Right ventricle myocardium superior (tissue), 1 donor: ENCODE measurements around the gene IKZF3. TPM values are rescaled to one million over a fixed set of nuclear protein-coding genes. Genes with fewer than 3 reads are reported as not detected.

Source experiments
- ATAC-seq: fragments of 200-7000 bp; cut with Tn5 transposase; one replicate; pipeline ENCODE4 v1.9.1; 2020; ENCODE audit warnings: mild to moderate bottlenecking; ENCODE audit not compliant: poor library complexity
- DNase-seq: peaks from one replicate; pipeline ENCODE4 v3.0.0-alpha.2; 2020
- intact Hi-C: fragments of 100-400 bp; cut with DNase I; formaldehyde crosslinking; loops from one replicate; pipeline ENCODE4 v1.11.2; 2022
- total RNA-seq: library from RNA; stranded (reverse); fragmentation: NEBNext Ultra II Directional; extraction: Animal tissue kit (Norgen Biotek cat#: 25700); gene quantifications from one replicate; pipeline ENCODE4 v1.2.1, GENCODE V29; 2021
- donor health status: DM: no; HTN: yes; CAD: no; lungs with severe emphysema.

IKZF3 gene
- total RNA-seq, 1 donor from 2014 or later: 0.22 TPM

DNA sequence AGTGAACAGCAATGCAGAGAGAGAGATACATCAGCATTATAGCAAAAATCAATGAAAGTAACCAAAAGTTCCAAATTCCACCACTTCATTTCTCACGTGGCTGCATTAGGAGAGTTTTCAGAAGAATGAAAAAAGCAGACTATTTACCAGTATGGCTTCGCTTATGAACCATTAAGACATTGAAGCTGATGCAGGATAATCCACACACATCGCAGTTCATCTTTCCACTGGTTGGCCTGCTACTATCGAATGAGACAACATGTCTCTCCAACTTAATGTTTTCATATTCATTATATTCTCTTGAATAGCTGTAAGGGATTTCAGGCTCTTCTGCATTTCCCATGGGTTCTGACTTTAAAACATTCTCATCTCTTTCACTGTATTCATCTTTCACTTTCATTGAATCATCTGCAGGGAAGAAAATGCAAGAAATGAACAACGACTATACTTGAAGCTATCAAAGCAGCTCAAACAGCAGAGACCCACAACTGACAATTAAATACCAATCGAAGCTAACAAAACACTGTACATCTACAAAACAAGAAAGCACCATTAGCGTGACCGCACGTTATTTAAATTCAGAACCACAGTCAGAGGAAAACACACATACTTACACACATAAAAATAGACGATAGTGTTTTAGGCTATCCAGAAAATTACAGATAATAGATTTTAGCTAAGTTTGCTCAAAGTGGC lies 71.4 kb downstream of the IKZF3 start:
- no peak for DNase-seq
- intact Hi-C loops: no loop called here
- ATAC-seq: no peak

DNA sequence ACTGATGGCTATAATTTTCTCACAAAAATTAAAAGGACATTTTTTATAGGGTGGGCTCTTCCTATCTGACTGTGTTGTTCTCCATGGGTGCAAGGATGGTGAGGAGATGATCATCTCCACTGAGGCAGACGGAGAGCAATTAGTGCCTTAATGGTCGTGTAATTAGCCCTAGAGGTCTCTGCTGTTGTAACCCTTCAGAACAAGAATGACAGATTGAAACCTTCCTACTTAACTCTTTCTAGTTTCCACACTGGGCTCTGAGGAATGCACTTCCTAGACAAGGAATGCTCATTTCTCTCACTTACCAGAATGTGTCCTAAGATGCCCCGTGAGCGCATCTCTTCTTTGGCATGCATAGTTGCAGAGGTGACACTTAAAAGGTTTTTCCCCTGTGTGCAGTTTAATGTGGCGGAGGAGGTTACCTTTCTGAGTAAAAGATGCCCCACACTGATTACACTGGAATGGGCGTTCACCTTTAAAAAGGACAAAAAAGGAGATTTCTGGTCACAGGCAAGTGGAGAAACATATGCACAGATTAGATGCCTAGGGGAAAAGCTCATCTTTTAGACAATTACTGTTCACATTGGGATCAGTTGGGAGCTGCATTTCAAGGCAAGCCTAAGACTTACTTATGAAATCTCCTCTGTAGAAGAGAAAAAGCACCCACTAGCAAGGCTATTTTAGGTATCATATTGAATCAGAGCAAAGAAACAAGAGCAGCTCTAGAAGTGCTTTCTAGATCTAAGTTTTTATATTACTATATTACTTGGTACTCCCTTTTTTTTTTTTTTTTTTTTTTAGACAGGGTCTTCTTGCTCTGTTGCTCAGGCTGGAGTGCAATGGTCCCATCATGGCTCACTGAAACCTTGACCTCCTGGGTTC lies 72.8 kb downstream of the IKZF3 start:
- intact Hi-C loops: no loop called here
- no peak for ATAC-seq

GRCh38 chr17:39787743-39788484 lies 76.2 kb downstream of the IKZF3 start:
- ATAC-seq: no peak
- no peak for DNase-seq
- intact Hi-C loops: no loop called here

More for the DNA sequence above, 72.8 kb downstream of the IKZF3 start:
- no peak for DNase-seq

- intact Hi-C loops: no loop called here
- no peak for ATAC-seq
- DNase-seq: no peak
These were observed 77.1 kb downstream of the IKZF3 start for GRCh38 chr17:39787041-39787440.

- ATAC-seq: no peak
These were observed 81.1 kb downstream of the IKZF3 start for GRCh38 chr17:39782980-39783379.

GRCh38 chr17:39782481-39782880 lies 81.6 kb downstream of the IKZF3 start:
- DNase-seq (no peak), ATAC-seq (no peak)
- intact Hi-C loops: no loop called here

More at GRCh38 chr17:39782980-39783379, 81.1 kb downstream of the IKZF3 start:
- DNase-seq: no peak
- intact Hi-C loops: no loop called here

DNA sequence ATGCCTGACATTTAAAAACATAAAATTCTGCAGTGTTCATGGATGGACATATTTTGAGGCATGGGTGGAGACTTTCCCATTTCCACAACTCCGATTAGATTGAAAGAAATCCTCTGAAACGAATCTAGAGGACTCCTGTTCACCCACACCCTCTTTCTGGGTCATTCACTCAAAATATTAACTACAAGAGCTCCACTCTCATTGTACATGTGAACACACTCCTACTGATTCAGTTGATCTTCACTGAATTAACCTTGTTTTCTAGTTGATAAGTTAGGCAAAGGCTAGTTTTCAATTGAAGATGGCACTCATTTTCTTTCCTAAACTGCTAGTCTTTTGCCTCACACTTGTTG lies 82.3 kb downstream of the IKZF3 start:
- ATAC-seq (no peak), DNase-seq (no peak)
- intact Hi-C loops: no loop called here

- intact Hi-C loops: no loop called here
- ATAC-seq (no peak), DNase-seq (no peak)
These were observed 82.9 kb downstream of the IKZF3 start for GRCh38 chr17:39781031-39781860.

GRCh38 chr17:39777534-39778365 lies 86.4 kb downstream of the IKZF3 start:
- no peak for DNase-seq
- no peak for ATAC-seq

GRCh38 chr17:39776252-39776651 lies 87.9 kb downstream of the IKZF3 start:
- ATAC-seq (no peak), DNase-seq (no peak)
- intact Hi-C loops: no loop called here

More at GRCh38 chr17:39777534-39778365, 86.4 kb downstream of the IKZF3 start:
- intact Hi-C loops: no loop called here

DNA sequence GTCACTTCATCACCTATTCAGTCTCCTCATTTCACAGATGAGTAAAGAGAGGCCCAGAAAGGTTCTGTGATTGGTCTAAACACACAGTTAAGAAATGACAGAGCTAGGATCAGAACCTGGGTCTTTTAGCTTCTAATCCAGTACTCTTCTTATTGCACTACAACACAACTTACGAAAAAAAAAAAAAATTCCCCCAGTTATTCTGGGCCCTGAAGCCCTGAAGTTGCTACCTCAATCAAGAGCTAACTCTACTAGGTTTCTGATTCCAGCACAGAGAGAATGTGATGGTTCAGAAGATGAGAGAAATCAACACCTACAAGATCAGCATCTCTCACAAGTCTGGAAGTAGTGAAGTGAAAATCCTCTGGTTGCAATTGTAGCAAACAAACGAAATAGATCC lies 89.1 kb downstream of the IKZF3 start:
- intact Hi-C loops: no loop called here
- ATAC-seq (no peak), DNase-seq (no peak)

- no peak for ATAC-seq
These were observed 90.1 kb downstream of the IKZF3 start for GRCh38 chr17:39774047-39774446.

DNA sequence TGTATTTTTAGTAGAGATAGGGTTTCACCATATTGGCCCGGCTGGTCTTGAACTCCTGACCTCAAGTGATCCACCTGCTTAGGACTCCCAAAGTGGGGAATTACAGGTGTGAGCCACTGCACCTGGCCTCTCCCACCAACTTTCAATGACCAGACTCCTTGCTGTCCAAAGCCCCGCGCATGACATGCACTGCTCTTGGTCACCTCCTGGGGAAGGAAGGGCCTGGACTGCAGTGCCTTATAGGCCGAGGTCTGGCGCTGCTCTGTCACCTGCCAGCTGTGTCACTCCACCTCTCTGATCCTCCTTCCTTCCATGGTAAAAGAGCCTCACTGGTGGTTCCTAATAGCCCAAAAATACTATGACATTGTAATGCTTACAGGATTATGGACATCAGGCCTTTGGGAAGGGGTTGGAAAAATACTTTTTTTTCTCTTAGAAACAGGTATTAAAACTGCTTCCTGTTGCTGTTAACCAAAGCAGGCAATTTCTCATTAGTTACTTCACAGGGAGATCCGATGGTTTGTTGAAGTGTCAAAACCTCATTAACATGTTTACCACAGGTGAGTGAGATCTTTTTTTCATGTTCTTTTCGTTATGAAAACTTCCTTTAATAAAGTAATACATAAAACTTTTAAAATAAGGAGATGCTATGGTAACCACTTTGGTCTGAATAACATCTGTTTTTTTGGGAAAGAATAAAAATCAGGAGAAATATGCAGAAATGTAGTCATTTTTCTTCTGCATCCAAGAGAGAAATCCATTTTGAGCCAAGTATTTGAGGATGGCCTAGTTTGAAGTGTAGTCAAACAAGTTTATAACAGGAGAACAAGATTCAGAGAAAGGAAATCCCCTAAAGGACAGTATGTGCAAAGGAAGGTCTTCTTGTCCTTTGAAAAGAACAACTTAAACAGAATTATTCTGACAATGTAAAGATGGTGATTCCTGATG lies 90.9 kb downstream of the IKZF3 start:
- ATAC-seq (no peak), DNase-seq (no peak)
- intact Hi-C loops: no loop called here

More at GRCh38 chr17:39774047-39774446, 90.1 kb downstream of the IKZF3 start:
- intact Hi-C loops: no loop called here
- DNase-seq: no peak

DNA sequence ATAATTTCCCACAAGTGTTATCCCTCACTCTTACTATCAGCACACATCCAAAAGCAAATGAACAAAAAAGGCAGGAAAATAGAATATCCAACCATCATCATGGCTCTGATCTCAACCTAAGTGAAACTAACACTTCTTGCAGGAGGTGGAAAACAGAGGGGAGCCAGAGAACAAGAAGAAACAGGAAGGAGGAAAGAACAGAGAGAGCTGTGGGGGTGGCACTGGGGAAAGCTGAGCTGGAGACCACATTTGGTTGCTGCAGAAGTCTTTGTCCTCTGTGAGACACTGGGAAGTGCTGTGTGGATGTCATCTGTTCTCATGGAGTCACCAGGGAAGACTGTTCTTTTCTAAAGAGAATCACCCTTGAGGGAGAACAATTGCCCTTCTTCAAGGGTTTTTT lies 91.7 kb downstream of the IKZF3 start:
- DNase-seq: no peak

GRCh38 chr17:39769974-39770587 lies 94.0 kb downstream of the IKZF3 start:
- intact Hi-C loops: no loop called here
- no peak for DNase-seq
- ATAC-seq: no peak

More for the DNA sequence above, 91.7 kb downstream of the IKZF3 start:
- intact Hi-C loops: no loop called here
- no peak for ATAC-seq

DNA sequence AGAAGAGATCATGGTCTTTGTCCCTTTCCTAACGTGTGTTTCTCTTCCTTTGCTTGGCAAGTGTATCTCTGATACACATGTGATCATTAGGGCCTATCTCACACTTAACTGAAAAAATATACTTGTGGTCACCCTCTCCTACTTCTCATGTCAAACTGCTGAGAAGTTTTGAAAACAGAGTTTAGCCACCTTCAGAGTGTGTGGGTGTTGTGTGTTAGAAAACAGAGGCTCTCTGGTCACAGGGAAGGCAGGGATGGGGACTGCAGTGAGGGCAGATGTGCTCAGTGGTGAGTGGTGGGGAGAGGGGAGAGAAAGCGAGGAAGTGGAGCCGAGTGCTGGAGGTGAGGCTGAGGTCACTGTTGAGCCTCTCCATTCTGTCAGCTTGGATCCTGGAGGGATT lies 97.0 kb downstream of the IKZF3 start:
- intact Hi-C loops: no loop called here
- DNase-seq (no peak), ATAC-seq (no peak)
